Measurements from ENCODE around the gene KDM4F.

KDM4F gene

DNA sequence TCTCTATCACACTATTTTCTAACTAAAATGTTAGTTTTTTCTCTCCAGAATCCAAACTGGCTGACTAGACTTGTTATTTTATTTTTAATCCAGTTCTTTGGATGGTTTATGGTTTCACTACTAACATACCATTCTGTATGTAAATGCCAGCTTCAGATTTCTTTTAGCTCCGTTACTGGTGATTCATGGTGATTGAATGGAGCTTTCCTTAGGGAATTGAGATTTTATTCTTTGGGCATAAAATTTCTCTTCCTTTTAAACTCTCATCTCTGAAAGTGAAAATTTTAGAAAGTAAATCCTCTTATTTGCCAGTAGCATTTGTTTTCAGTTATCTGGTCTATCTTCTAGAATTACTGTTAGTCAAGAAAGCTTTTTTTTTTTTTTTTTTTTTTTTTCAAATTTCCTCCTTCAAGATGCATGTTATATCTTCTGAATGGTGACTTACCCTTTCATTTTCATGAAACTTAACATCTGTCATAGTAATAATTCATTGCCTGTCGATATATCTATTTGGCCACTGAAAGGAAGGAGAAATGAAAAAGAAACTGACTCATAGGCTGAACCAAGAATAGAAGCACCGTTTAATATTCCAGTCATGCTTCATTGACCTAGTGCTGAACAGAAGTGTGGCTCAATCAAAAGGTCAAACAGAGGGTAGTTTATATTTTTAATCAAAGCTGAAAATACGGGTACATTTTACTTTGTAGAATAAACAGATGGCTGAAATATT lies 46.8 kb downstream of the KDM4F start:
- H3K4me1 ChIP-seq (ENCODE audit: low read depth, poor library complexity, severe bottlenecking) = peaks cover 23% of the 10 kb centered on the region
- TF ChIP-seq, protein P1, sequence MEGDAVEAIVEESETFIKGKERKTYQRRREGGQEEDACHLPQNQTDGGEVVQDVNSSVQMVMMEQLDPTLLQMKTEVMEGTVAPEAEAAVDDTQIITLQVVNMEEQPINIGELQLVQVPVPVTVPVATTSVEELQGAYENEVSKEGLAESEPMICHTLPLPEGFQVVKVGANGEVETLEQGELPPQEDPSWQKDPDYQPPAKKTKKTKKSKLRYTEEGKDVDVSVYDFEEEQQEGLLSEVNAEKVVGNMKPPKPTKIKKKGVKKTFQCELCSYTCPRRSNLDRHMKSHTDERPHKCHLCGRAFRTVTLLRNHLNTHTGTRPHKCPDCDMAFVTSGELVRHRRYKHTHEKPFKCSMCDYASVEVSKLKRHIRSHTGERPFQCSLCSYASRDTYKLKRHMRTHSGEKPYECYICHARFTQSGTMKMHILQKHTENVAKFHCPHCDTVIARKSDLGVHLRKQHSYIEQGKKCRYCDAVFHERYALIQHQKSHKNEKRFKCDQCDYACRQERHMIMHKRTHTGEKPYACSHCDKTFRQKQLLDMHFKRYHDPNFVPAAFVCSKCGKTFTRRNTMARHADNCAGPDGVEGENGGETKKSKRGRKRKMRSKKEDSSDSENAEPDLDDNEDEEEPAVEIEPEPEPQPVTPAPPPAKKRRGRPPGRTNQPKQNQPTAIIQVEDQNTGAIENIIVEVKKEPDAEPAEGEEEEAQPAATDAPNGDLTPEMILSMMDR (conservative IDR thresholded peaks at IDR 0.05; ENCODE audit: low read depth, low read length) = no peak
- H3K4me2 ChIP-seq = no peak overlapping the region; the same call in 1 of the 2 replicates
- no peak overlapping the region for H3K9ac ChIP-seq
- H3K4me3 ChIP-seq (IDR thresholded peaks at IDR 0.05; ENCODE audit: insufficient read depth, low read depth, low read length) = no peak overlapping the region
- H3K27ac ChIP-seq = no peak overlapping the region
- H4K20me1 ChIP-seq (ENCODE audit: insufficient read depth) = no peaks in the 10 kb centered on the region
- H3K79me2 ChIP-seq (ENCODE audit: insufficient read depth, low read depth) = no peaks in the 10 kb centered on the region
- no peak overlapping the region for H2AFZ ChIP-seq (ENCODE audit: low read depth)
- no peaks in the 10 kb centered on the region for H3K36me3 ChIP-seq (ENCODE audit: insufficient read depth)
- H3K27me3 ChIP-seq (ENCODE audit: insufficient read depth, low read depth) = no peaks in the 10 kb centered on the region

DNA sequence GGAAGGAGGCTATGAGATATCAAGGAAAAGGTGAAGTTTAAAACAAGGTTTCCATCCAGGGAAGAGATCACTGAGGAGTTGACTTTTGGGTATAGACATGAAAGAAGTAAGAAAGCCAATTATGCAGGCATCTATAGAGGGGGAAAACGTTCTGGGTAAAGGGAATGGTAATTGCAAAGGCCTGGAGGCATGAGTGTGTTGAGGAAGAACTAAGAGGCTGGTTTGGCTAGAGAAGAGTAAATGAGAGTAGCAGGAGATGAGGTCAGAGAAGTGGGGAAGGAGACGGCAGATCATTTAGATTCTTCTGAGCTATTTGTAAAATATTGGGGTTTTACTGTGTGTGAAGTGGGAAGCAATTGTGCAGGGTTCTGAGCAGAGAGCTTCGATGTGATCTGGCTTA lies 48.0 kb downstream of the KDM4F start:
- H2AFZ ChIP-seq (ENCODE audit: low read depth) = no peak overlapping the region
- no peak overlapping the region for H3K4me3 ChIP-seq (IDR thresholded peaks at IDR 0.05; ENCODE audit: insufficient read depth, low read depth, low read length)
- TF ChIP-seq, protein P1 (conservative IDR thresholded peaks at IDR 0.05; ENCODE audit: low read depth, low read length) = no peak
- H3K4me2 ChIP-seq = no peak overlapping the region
- H3K27me3 ChIP-seq (ENCODE audit: insufficient read depth, low read depth) = no peaks in the 10 kb centered on the region
- no peaks in the 10 kb centered on the region for H4K20me1 ChIP-seq (ENCODE audit: insufficient read depth)
- H3K36me3 ChIP-seq (ENCODE audit: insufficient read depth) = no peaks in the 10 kb centered on the region
- no peak overlapping the region for H3K9ac ChIP-seq
- no peaks in the 10 kb centered on the region for H3K79me2 ChIP-seq (ENCODE audit: insufficient read depth, low read depth)
- H3K4me1 ChIP-seq (ENCODE audit: low read depth, poor library complexity, severe bottlenecking) = peaks cover 23% of the 10 kb centered on the region
- H3K27ac ChIP-seq = no peak overlapping the region

DNA sequence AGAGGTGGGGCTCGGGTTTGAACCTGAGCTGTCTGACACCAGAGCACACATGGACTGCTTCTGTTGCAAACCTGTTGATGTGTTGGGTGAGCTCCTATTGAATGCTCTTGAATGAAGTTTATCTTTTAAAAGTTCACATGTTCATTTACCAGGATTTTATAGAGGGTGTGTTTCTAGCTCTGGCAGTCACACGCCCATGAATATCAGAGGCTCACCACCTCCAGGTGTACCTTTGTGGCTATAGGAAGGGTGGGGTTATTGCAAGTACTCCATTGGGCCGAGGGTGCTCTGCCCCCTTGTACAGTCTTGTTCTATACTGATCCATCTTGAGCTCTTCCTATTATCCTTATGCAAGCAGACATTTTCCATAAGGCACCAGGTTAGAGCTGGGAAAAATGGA lies 49.6 kb downstream of the KDM4F start:
- H3K4me3 ChIP-seq (IDR thresholded peaks at IDR 0.05; ENCODE audit: insufficient read depth, low read depth, low read length) = no peak overlapping the region
- H2AFZ ChIP-seq (ENCODE audit: low read depth) = no peak overlapping the region

DNA sequence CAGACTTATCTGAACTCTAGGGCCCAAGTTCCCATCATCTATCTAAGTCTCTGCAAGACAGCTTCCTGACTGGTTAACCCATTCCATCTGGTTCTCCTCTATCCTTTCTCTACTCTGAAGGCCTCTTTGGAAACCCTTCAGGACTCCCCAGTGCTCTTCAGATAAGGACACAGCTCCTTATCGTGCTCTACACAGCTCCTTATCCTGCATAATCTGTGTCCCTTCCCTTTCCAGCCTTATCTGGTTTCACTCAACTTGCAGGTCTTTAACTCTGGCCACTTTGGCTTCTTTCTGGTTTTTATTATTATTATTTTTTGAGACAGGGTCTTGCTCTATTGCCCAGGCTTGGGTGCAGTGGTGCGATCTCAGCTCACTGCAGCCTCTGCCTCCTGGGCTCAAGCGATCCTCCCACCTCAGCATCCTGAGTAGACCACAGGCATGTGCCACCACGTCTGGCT lies 51.0 kb downstream of the KDM4F start:
- Histone ChIP-seq H3K4me2 (no peak overlapping the region), H3K4me1 (ENCODE audit: low read depth, poor library complexity, severe bottlenecking) (peaks cover 11% of the 10 kb centered on the region), H4K20me1 (ENCODE audit: insufficient read depth) (no peaks in the 10 kb centered on the region), H3K4me3 (IDR thresholded peaks at IDR 0.05; ENCODE audit: insufficient read depth, low read depth, low read length) (no peak overlapping the region), H3K27me3 (ENCODE audit: insufficient read depth, low read depth) (no peaks in the 10 kb centered on the region), H2AFZ (ENCODE audit: low read depth) (no peak overlapping the region), H3K79me2 (ENCODE audit: insufficient read depth, low read depth) (no peaks in the 10 kb centered on the region), H3K27ac (no peak overlapping the region), H3K36me3 (ENCODE audit: insufficient read depth) (no peaks in the 10 kb centered on the region), H3K9ac (no peak overlapping the region)
- TF ChIP-seq, protein P1 (conservative IDR thresholded peaks at IDR 0.05; ENCODE audit: low read depth, low read length) = no peak

More for the DNA sequence above, 49.6 kb downstream of the KDM4F start:
- H3K27me3 ChIP-seq (ENCODE audit: insufficient read depth, low read depth) = no peaks in the 10 kb centered on the region
- no peaks in the 10 kb centered on the region for H3K79me2 ChIP-seq (ENCODE audit: insufficient read depth, low read depth)
- H4K20me1 ChIP-seq (ENCODE audit: insufficient read depth) = no peaks in the 10 kb centered on the region
- no peaks in the 10 kb centered on the region for H3K36me3 ChIP-seq (ENCODE audit: insufficient read depth)
- H3K4me1 ChIP-seq (ENCODE audit: low read depth, poor library complexity, severe bottlenecking) = peaks cover 12% of the 10 kb centered on the region
- TF ChIP-seq, protein P1 (conservative IDR thresholded peaks at IDR 0.05; ENCODE audit: low read depth, low read length) = no peak
- no peak overlapping the region for H3K27ac ChIP-seq
- H3K4me2 ChIP-seq = no peak overlapping the region
- no peak overlapping the region for H3K9ac ChIP-seq
